OCI-LY7 (cell line): ENCODE measurements around the gene NBEAL1.

Source experiments
- EZH2phosphoT487 ChIP-seq: fragments of 200-600 bp; sonication (generic); IDR thresholded peaks from 2 replicates; pipeline ENCODE4 v1.6.1; 2018; ENCODE audit warnings: low read depth, borderline replicate concordance, mild to moderate bottlenecking, mixed run types, antibody characterized with exemption, low read length, moderate library complexity, mixed read lengths
- TF ChIP-seq, protein P1 (sequence below): fragments of 200-600 bp; sonication (generic); conservative IDR thresholded peaks from 2 replicates; pipeline ENCODE4 v1.5.1; 2014; ENCODE audit warnings: mild to moderate bottlenecking, antibody characterized with exemption, low read length, moderate library complexity, mixed read lengths

DNA sequence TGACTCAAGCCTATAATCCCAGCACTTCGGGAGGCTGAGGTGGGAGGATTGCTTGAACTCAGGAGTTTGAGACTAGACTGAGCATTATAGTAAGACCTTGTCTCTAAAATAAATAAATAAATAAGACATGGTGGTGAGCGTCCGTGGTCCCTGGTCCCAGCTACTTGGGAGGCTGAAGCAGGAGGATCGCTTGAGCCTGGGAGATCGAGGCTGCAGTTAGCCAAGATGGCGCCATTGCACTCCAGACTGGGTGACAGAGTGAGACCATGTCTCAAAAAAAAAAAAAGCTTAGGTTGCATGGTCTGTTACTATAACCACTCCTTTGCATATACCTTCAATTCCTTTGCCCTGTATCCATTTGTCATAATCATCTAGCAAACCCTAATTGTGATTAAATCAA lies 227.8 kb downstream of the NBEAL1 start:
- TF ChIP-seq, protein P1, sequence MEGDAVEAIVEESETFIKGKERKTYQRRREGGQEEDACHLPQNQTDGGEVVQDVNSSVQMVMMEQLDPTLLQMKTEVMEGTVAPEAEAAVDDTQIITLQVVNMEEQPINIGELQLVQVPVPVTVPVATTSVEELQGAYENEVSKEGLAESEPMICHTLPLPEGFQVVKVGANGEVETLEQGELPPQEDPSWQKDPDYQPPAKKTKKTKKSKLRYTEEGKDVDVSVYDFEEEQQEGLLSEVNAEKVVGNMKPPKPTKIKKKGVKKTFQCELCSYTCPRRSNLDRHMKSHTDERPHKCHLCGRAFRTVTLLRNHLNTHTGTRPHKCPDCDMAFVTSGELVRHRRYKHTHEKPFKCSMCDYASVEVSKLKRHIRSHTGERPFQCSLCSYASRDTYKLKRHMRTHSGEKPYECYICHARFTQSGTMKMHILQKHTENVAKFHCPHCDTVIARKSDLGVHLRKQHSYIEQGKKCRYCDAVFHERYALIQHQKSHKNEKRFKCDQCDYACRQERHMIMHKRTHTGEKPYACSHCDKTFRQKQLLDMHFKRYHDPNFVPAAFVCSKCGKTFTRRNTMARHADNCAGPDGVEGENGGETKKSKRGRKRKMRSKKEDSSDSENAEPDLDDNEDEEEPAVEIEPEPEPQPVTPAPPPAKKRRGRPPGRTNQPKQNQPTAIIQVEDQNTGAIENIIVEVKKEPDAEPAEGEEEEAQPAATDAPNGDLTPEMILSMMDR, result no peak
- TF ChIP-seq EZH2phosphoT487, result no peak
